Coronary artery (tissue), 2 donors: ENCODE results near the gene SAP30BP.

ENCODE experiments used
- DNase-seq: peaks from one replicate; pipeline ENCODE4 v3.0.0-alpha.2; 2017; ENCODE audit warnings: low spot score
- H3K27ac ChIP-seq, 2 donors: fragments of 200-600 bp; sonication (generic); one replicate each; pipeline ENCODE4 v1.5.1; 2016 to 2019
- H3K4me3 ChIP-seq: fragments of 200-600 bp; sonication (generic); 2 replicates; pipeline ENCODE4 v1.5.1; 2016; ENCODE audit warnings: mild to moderate bottlenecking, moderate library complexity
- TF ChIP-seq, protein P1 (sequence below): fragments of 200-600 bp; sonication (generic); IDR thresholded peaks from one replicate; pipeline ENCODE4 v1.5.1; 2019; ENCODE audit warnings: antibody characterized with exemption

SAP30BP gene

DNA sequence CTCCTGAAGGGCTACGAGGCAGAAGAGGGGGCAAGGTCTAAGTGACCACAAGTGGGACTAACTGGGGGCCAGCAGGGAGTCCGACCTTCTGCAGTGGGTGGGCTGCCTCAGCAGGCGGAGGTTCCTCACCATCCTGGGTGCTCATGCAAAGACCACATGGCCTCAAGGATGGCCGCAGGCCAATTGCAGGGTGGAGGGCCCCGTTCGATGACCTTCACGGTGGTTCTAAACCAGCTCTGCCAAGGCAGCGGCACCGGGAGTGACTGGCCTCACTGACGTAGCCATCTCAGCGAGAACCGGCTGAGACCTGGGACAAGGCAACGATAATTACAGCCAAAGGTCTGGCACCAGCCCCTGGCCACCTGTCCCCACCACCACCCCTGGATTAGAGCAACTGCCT is 28.2 kb upstream of the SAP30BP start:
- no peak for DNase-seq
- H3K4me3 ChIP-seq: no peak overlapping the region
- no peak overlapping the region for H3K27ac ChIP-seq
- TF ChIP-seq, protein P1, sequence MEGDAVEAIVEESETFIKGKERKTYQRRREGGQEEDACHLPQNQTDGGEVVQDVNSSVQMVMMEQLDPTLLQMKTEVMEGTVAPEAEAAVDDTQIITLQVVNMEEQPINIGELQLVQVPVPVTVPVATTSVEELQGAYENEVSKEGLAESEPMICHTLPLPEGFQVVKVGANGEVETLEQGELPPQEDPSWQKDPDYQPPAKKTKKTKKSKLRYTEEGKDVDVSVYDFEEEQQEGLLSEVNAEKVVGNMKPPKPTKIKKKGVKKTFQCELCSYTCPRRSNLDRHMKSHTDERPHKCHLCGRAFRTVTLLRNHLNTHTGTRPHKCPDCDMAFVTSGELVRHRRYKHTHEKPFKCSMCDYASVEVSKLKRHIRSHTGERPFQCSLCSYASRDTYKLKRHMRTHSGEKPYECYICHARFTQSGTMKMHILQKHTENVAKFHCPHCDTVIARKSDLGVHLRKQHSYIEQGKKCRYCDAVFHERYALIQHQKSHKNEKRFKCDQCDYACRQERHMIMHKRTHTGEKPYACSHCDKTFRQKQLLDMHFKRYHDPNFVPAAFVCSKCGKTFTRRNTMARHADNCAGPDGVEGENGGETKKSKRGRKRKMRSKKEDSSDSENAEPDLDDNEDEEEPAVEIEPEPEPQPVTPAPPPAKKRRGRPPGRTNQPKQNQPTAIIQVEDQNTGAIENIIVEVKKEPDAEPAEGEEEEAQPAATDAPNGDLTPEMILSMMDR: no peak

DNA sequence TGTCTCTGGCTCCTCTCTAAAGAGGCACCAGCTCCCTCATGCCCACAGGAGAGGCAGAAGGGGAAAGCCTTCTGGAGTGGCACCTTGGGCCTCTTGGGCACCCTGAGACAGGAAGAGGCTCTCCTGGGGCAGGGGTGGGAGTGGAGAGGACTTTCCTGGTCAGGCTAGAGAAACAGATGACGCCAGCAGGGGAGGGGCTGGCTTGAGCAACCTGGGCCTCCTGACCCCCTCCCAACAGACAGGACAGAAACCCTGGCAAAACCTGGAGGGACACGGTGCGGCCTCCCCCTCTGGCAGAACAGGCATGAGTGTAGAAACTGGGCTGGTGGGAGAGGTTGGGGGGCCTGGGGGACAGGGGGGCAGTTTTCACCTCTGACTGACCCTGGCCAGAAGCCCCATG is 27.8 kb upstream of the SAP30BP start:
- DNase-seq: no peak
- Histone ChIP-seq H3K4me3 (no peak overlapping the region), H3K27ac (no peak overlapping the region)
- TF ChIP-seq, protein P1: no peak

DNA sequence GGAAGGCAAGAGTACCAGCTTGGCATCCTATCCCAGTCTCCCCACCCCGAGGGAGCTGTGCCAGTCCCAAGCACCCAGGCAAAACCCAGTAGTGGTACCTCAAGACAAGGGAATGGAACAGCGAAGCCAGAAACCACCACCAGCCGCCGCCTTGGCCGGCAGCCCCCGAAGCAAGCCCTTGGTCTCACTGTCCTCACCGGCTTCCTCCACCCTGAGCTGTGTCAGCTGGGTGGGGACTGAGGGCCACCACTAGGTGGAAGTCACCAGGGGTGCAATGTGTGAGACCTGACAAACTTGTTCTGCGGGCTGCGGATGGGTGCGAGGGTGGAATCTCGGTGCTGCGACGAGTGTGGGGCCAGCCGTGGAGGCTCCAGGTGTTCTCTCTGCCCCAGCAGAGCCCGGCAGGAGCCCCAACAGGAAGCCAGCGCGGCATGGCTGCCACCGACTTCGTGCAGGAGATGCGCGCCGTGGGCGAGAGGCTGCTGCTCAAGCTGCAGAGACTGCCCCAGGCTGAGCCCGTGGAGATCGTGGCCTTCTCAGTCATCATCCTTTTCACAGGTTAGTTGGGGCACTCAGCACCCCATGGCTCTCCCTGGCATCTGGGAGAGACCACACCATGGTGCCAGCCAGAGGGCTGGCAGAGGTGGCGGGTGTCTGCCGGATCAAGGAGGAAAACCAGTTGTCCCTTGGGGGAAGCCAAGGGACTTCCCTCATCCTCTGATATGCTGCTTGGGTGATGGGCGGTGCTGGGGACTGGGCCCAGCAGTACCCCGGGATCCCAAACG is 27.2 kb upstream of the SAP30BP start:
- Histone ChIP-seq H3K4me3 (no peak overlapping the region), H3K27ac (no peak overlapping the region)
- TF ChIP-seq, protein P1: no peak
- peak; percentile 55 for DNase-seq

DNA sequence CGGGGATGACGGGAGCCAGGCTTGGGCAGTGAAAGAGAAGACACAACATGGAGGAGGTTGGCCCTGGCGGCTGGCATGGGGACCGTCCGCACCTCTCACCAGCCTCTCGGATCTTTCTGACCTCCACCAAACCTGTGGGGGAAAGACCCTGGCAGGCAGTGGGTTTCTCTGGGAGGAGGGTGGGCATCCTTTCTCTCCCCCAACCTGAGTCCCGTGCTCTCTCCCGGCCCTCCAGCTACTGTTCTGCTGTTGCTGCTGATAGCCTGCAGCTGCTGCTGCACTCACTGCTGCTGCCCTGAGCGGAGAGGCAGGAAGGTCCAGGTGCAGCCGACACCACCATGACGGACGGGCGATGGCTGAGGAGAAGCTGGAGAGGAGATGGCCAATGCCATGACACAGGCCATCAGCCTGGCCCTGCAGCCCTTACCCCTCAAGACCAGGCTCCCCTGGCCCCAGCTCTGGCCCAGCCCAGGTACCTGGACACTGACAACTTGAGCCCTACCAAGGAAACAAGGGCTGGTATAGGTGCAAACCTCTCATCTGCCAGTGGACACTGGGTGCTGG is 26.5 kb upstream of the SAP30BP start:
- peak; percentile 64 for DNase-seq
- Histone ChIP-seq H3K27ac (no peak overlapping the region), H3K4me3 (no peak overlapping the region)
- TF ChIP-seq, protein P1: no peak

DNA sequence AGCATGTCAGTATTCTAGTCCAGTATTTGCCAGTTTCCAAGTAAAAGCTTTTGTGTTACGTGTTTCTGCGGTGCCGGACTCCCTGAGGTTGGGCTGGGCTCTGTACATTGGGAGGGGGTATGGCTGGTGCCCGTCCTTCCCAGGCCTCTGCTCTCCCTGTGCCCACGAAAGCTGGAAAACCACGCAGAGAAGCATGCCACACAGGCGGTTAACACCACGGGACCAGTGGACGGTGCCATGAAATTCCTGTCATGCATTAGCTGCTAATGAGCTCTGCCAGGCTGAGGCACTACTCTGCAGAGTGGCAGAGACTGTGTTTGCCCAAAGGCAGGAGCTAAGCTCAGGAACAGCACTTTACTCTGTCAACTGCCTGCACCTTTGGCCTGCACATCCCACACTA is 25.8 kb upstream of the SAP30BP start:
- Histone ChIP-seq H3K4me3 (no peak overlapping the region), H3K27ac (no peak overlapping the region)
- peak; percentile 68 for DNase-seq
- TF ChIP-seq, protein P1: no peak

DNA sequence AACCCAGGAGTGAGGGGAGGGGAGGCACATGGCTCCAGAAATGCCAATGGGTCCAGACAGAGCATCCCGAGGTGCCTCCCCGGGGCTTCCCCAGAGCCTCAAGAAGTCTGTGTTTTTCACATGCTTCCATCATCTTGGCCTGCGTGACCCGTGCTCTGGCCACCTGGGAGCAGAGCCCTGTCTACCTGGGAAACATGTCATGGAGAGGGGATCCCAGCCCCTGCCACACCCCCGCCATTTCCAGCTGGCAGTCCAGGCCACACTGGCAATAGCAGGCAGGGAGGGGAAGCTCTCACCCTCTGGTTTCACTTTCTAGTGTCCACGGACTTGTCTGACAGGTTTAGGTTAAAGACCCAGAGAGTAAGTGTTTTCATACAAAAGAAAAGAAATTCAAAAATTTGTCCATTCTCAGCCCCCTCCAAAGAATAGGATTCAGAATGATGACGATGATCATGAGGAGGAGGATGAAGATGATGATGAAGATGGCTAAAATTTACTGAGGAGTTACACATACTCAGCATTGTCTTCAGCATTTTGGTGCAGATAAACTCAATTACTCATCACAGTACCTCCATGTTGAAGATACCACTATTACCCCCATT is 24.9 kb upstream of the SAP30BP start:
- DNase-seq: peak; percentile 67
- Histone ChIP-seq H3K4me3 (no peak overlapping the region), H3K27ac (no peak overlapping the region)
- TF ChIP-seq, protein P1: no peak
